NT2/D1 (cell line): ENCODE results near the gene TIGD2.

Source experiments
- DNase-seq: peaks from one replicate; pipeline ENCODE4 v3.0.0-alpha.2; 2011; ENCODE audit warnings: low read depth, low spot score
- H3K27me3 ChIP-seq: 2 replicates; pipeline ENCODE4 v1.6.0; 2011; ENCODE audit warnings: mild to moderate bottlenecking; ENCODE audit not compliant: insufficient read length, insufficient read depth
- H3K36me3 ChIP-seq: 2 replicates; pipeline ENCODE4 v1.6.1; 2011; ENCODE audit warnings: mild to moderate bottlenecking, low read length, mixed read lengths; ENCODE audit not compliant: insufficient read depth, insufficient read length
- H3K4me1 ChIP-seq: 2 replicates; pipeline ENCODE4 v1.5.1; 2011; ENCODE audit not compliant: insufficient read depth, insufficient read length
- H3K4me3 ChIP-seq: 2 replicates; pipeline ENCODE4 v1.5.1; 2011; ENCODE audit warnings: low read depth; ENCODE audit not compliant: insufficient read length
- H3K9ac ChIP-seq: 2 replicates; pipeline ENCODE4 v1.6.0; 2011; ENCODE audit warnings: low read depth; ENCODE audit not compliant: insufficient read length
- H3K9me3 ChIP-seq: 2 replicates; pipeline ENCODE4 v1.5.1; 2011; ENCODE audit warnings: mild to moderate bottlenecking, low read length; ENCODE audit not compliant: insufficient read depth
- SUZ12 ChIP-seq: IDR thresholded peaks from 2 replicates; pipeline ENCODE4 v1.6.1; 2011; ENCODE audit not compliant: insufficient read length, insufficient read depth; ENCODE audit errors: extremely low read depth
- YY1 ChIP-seq: IDR thresholded peaks from 2 replicates; pipeline ENCODE4 v1.6.1; 2011; ENCODE audit not compliant: insufficient read length, insufficient read depth
- ZNF274 ChIP-seq: IDR thresholded peaks from 2 replicates; pipeline ENCODE4 v1.6.1; 2011; ENCODE audit warnings: mild to moderate bottlenecking, low read depth, low read length

Gene TIGD2

DNA sequence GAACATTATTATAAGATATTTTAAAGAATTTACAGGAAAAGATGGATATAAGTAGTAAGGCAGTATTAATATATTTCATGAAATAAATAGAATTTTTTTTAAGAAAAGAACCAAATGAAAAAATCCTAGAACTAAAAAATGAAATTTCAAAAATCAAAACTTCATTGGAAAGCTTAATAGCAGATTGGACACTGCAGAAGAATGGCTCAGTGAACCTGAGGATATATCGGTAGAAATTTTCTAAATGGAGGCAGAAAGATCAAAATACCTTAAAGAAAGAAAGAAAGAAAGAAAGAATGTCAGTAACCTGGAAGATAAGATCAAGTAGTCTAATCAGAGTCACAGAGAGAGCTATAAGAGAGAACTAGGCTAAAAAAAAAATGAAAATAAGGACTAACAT is 33.0 kb upstream of the TIGD2 start:
- TF ChIP-seq ZNF274 (no peak), SUZ12 (no peak), YY1 (no peak)
- Histone ChIP-seq H3K9me3 (no peaks in the 10 kb centered on the region), H3K36me3 (no peaks in the 10 kb centered on the region), H3K4me3 (no peak overlapping the region), H3K9ac (no peak overlapping the region), H3K4me1 (no peaks in the 10 kb centered on the region), H3K27me3 (no peaks in the 10 kb centered on the region)
- DNase-seq: no peak

GRCh38 chr4:89099034-89099433 is 12.3 kb upstream of the TIGD2 start:
- TF ChIP-seq ZNF274: no peak
- TF ChIP-seq YY1: no peak
- no peak for TF ChIP-seq SUZ12
- DNase-seq: no peak
- Histone ChIP-seq H3K36me3 (no peaks in the 10 kb centered on the region), H3K4me1 (no peaks in the 10 kb centered on the region), H3K4me3 (no peak overlapping the region), H3K9ac (no peak overlapping the region), H3K9me3 (no peaks in the 10 kb centered on the region), H3K27me3 (no peaks in the 10 kb centered on the region)

DNA sequence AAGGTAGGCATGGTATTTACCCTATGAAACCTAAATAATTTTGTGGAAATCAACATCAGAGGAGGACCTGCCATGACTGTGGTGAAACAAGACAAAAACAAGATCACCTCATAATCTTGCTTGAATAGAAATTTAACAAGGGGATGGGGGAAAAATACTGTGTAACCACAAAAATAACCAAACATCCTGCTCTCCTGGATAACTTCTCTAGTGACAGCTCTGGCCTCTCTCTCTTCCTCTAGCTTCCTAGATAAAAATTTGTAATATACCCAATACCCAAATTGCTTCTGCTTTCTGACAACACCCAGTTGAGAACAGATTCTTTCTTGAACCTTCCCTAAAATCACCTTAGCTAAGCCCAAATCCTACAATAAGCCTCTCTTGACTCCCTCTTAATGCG is 11.9 kb upstream of the TIGD2 start:
- DNase-seq: no peak
- Histone ChIP-seq H3K4me1 (no peaks in the 10 kb centered on the region), H3K4me3 (no peak overlapping the region), H3K27me3 (no peaks in the 10 kb centered on the region), H3K9me3 (no peaks in the 10 kb centered on the region), H3K9ac (no peak overlapping the region), H3K36me3 (no peaks in the 10 kb centered on the region)
- TF ChIP-seq SUZ12 (no peak), ZNF274 (no peak), YY1 (no peak)

DNA sequence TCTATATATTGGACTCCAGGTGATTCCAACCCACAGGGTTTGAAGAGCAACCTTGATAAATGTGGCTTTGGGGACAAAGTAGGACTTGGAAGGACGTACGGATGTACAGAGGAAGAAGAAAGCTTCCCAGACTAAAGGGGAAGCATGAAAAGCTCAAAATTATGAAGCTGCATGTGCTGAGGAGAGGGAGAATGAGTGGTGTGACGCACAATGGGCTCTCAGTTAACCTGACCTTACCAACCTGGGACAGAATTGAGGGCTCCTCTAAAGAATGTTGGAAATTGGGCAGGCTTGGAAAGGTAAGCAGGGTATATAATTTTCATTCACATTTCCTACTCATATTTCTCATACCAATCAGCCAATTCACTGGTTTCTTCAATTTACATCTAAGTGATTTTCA is 10.5 kb upstream of the TIGD2 start:
- H3K9ac ChIP-seq: no peak overlapping the region
- H3K4me3 ChIP-seq: no peak overlapping the region
- H3K27me3 ChIP-seq: no peaks in the 10 kb centered on the region
- H3K9me3 ChIP-seq: no peaks in the 10 kb centered on the region
- no peaks in the 10 kb centered on the region for H3K4me1 ChIP-seq
- no peak for TF ChIP-seq YY1
- TF ChIP-seq SUZ12: no peak
- TF ChIP-seq ZNF274: no peak
- no peak for DNase-seq
- H3K36me3 ChIP-seq: no peaks in the 10 kb centered on the region

DNA sequence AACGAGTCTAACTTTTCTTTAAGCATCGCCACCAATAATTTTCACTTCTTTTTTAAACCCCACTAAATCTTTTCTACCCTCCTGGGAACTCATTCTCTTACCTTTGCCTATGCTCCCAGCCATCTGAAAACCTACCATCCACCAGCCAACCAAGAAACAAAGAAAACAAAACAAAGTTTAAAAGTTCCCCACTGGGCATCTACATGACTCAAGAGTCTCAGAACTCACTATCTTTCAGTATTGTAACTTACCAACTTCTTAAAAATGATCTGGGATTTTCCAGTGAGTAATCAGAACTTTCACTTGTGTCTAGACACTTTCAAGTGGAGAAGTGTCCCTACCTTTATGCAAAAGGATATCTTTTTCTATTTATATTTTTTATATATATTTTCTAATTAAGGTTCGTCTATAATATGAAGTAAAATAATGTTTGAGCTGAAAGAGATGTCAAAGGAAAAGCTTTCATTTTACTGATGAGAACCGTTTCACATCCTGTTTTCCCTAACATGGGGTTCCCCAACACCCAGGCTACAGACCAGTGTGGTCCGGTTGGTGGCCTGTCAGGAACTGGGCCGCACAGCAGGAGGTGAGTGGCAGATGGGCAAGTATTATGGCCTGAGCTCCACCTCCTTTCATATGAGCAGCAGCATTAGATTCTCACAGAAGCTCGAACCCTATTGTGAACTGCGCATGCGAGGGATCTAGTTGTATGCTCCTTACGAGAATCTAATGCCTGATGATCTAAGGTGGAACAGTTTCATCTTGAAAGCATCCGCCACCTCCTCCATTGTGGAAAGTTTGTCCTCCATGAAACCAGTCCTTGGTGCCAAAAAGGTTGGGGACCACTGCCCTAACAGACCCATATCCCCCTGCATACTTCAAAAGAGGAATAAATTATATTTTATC is 9.8 kb upstream of the TIGD2 start:
- no peaks in the 10 kb centered on the region for H3K9me3 ChIP-seq
- no peak overlapping the region for H3K4me3 ChIP-seq
- DNase-seq: no peak
- H3K9ac ChIP-seq: no peak overlapping the region
- H3K27me3 ChIP-seq: no peaks in the 10 kb centered on the region
- H3K36me3 ChIP-seq: no peaks in the 10 kb centered on the region
- TF ChIP-seq ZNF274 (no peak), YY1 (no peak)
- H3K4me1 ChIP-seq: no peaks in the 10 kb centered on the region

- Histone ChIP-seq H3K27me3 (peaks cover 22% of the 10 kb centered on the region), H3K4me3 (no peak overlapping the region), H3K9ac (no peak overlapping the region), H3K36me3 (no peaks in the 10 kb centered on the region), H3K4me1 (no peaks in the 10 kb centered on the region), H3K9me3 (peaks cover 4% of the 10 kb centered on the region; the same call in 1 of the 2 replicates)
- TF ChIP-seq ZNF274: no peak
- no peak for TF ChIP-seq YY1
- TF ChIP-seq SUZ12: no peak
- DNase-seq: no peak
Observed at GRCh38 chr4:89105726-89106125, 5.6 kb upstream of the TIGD2 start.

DNA sequence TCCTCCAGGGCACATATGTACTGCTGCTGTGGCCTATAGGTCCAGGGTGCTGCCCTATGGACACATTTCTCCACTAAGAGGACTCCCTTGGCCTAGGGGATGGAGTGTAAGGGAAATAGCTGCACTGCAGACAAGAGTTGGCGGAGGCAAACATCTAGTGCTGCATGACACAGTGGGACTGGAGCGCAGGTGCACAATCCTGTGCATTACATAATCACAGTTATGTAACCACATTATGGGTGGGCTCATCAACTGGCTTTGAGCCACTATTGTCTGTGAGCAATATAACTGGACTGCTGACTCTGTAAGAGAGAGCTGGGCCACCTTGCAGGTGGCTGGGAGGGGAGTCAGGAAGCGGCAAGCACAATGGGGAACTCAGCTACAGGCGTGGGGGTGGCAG is 3.2 kb upstream of the TIGD2 start:
- peaks cover 27% of the 10 kb centered on the region for H3K27me3 ChIP-seq
- DNase-seq: no peak
- H3K36me3 ChIP-seq: peaks cover 2% of the 10 kb centered on the region
- H3K9me3 ChIP-seq: peaks cover 4% of the 10 kb centered on the region; the same call in 1 of the 2 replicates
- H3K4me1 ChIP-seq: no peaks in the 10 kb centered on the region
- TF ChIP-seq YY1 (no peak), ZNF274 (no peak), SUZ12 (no peak)
- H3K4me3 ChIP-seq: no peak overlapping the region
- H3K9ac ChIP-seq: no peak overlapping the region
